MCF 10A (cell line): ENCODE data around the gene RAPSN. TPM values are rescaled to one million over a fixed set of nuclear protein-coding genes. Genes with fewer than 3 reads are reported as not detected.

Source experiments
- BruUV-seq: library from RNA; stranded (reverse); fragments of 400-500 nt; replicated peaks from 2 replicates; lab custom pipeline; 2021; lab: Mats Ljungman, UMichigan
- CTCF ChIA-PET: fragments of 300-600 bp; sonication (Branson Sonifier 250); formaldehyde crosslinking; extraction: SDS; loops from one replicate; lab custom pipeline; 2021; ENCODE audit warnings: antibody characterized with exemption, inconsistent platforms; lab: Yijun Ruan, JAX
- POLR2A ChIA-PET: fragments of 300-600, 350-650 bp; sonication (Branson Sonifier 250); formaldehyde crosslinking; extraction: SDS; loops from one replicate; lab custom pipeline; 2020; ENCODE audit warnings: antibody characterized with exemption, inconsistent platforms; lab: Yijun Ruan, JAX
- DNase-seq: peaks from one replicate; pipeline ENCODE4 v3.0.0-alpha.2; 2018; ENCODE audit not compliant: unreplicated experiment
- H3K27ac Mint-ChIP-seq: one replicate; pipeline ENCODE4 v1.8.0; 2022; ENCODE audit warnings: mild to moderate bottlenecking, low read depth, mixed read lengths; ENCODE audit not compliant: unreplicated experiment
- H3K27me3 Mint-ChIP-seq: one replicate; pipeline ENCODE4 v1.8.0; 2022; ENCODE audit warnings: mixed read lengths; ENCODE audit not compliant: insufficient read depth, unreplicated experiment
- H3K36me3 Mint-ChIP-seq: one replicate; pipeline ENCODE4 v1.8.0; 2022; ENCODE audit warnings: mild to moderate bottlenecking, moderate library complexity, mixed read lengths; ENCODE audit not compliant: insufficient read depth, unreplicated experiment
- H3K4me1 Mint-ChIP-seq: one replicate; pipeline ENCODE4 v1.8.0; 2022; ENCODE audit warnings: mixed read lengths; ENCODE audit not compliant: insufficient read depth, unreplicated experiment
- H3K4me3 Mint-ChIP-seq: one replicate; pipeline ENCODE4 v1.8.0; 2022; ENCODE audit warnings: mild to moderate bottlenecking, moderate library complexity, mixed read lengths; ENCODE audit not compliant: unreplicated experiment
- H3K9me3 Mint-ChIP-seq: one replicate; pipeline ENCODE4 v1.8.0; 2022; ENCODE audit warnings: mixed read lengths; ENCODE audit not compliant: unreplicated experiment
- CTCF ChIP-seq: fragments of 200-600 bp; IDR thresholded peaks from one replicate; pipeline ENCODE4 v1.8.0; 2022; ENCODE audit warnings: antibody characterized with exemption, mild to moderate bottlenecking; ENCODE audit not compliant: unreplicated experiment
- intact Hi-C: fragments of 100-400 bp; cut with micrococcal nuclease; formaldehyde crosslinking; loops from 2 replicates; pipeline ENCODE4 v1.14.1; 2022
- total RNA-seq: library from RNA; stranded (reverse); gene quantifications from 2 replicates; pipeline ENCODE4 v1.2.3, GENCODE V29; 2022

The RAPSN gene
- total RNA-seq, 1 experiment from 2014 or later: 0.51 TPM

- H3K27me3 Mint-ChIP-seq: no peaks in the 10 kb centered on the region
- CTCF ChIA-PET: interaction anchor here (1.3 kb wide), 1 partner anchor 13 kb away, joined by 3 read pairs; no protein-coding TSS in a partner anchor
- DNase-seq: no peak
- no peaks in the 10 kb centered on the region for H3K4me1 Mint-ChIP-seq
- H3K27ac Mint-ChIP-seq: no peak overlapping the region
- BruUV-seq: no TSS peak
- no peaks in the 10 kb centered on the region for H3K36me3 Mint-ChIP-seq
- H3K4me3 Mint-ChIP-seq: no peak overlapping the region
- intact Hi-C loops: no loop called here
- POLR2A ChIA-PET: no interaction called here
- H3K9me3 Mint-ChIP-seq: no peaks in the 10 kb centered on the region
- no peak for TF ChIP-seq CTCF
Observed at GRCh38 chr11:47441421-47441820, 7.5 kb downstream of the RAPSN start.

- H3K27me3 Mint-ChIP-seq: no peaks in the 10 kb centered on the region
- H3K27ac Mint-ChIP-seq: no peak overlapping the region
- no peaks in the 10 kb centered on the region for H3K36me3 Mint-ChIP-seq
- no TSS peak for BruUV-seq
- POLR2A ChIA-PET: interaction anchor here (1.0 kb wide), 1 partner anchor 13 kb away, joined by 3 read pairs; no protein-coding TSS in a partner anchor
- no peaks in the 10 kb centered on the region for H3K4me1 Mint-ChIP-seq
- CTCF ChIA-PET: interaction anchor here (0.6 to 1.5 kb wide), 3 partner anchors 13 to 924 kb away, joined by 3 read pairs; no protein-coding TSS in a partner anchor
- no peak overlapping the region for H3K4me3 Mint-ChIP-seq
- no peak for DNase-seq
- intact Hi-C loops: no loop called here
- no peak for TF ChIP-seq CTCF
- H3K9me3 Mint-ChIP-seq: no peaks in the 10 kb centered on the region
Observed at GRCh38 chr11:47440054-47440476, 8.9 kb downstream of the RAPSN start.

DNA sequence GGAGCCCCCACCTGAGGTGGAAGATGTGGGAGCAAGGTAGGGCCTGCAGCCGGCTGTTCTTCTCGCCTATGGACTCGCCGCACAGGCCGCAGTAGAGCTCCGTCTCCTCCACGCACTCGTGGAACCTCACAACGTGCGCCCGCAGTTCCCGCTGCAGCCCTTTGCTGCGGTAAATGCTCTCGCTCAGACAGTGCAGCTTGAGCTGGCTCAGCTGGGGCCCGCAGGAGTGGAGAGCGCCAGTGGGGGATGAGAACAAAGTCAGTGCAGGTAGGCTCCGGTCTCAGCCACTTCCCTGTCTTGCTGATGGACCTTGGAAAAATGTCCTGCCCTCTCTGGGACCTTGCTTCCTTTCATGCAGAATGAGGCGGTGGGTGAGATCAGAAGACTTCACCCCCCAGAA lies 10.2 kb downstream of the RAPSN start:
- no TSS peak for BruUV-seq
- no peak for TF ChIP-seq CTCF
- CTCF ChIA-PET: interaction anchor here (0.8 to 1.5 kb wide), 2 partner anchors 14 to 15 kb away, joined by 3 read pairs; no protein-coding TSS in a partner anchor

GRCh38 chr11:47437746-47438418 lies 11.1 kb downstream of the RAPSN start:
- CTCF ChIA-PET: interaction anchor here (0.8 kb wide), 1 partner anchor 16 kb away, joined by 3 read pairs; no protein-coding TSS in a partner anchor
- intact Hi-C loops: no loop called here

More for the DNA sequence above, 10.2 kb downstream of the RAPSN start:
- no peak overlapping the region for H3K27ac Mint-ChIP-seq
- POLR2A ChIA-PET: no interaction called here
- no peaks in the 10 kb centered on the region for H3K36me3 Mint-ChIP-seq
- DNase-seq: no peak
- H3K27me3 Mint-ChIP-seq: no peaks in the 10 kb centered on the region
- intact Hi-C loops: no loop called here
- no peak overlapping the region for H3K4me3 Mint-ChIP-seq
- H3K4me1 Mint-ChIP-seq: no peaks in the 10 kb centered on the region
- H3K9me3 Mint-ChIP-seq: no peaks in the 10 kb centered on the region

More at GRCh38 chr11:47437746-47438418, 11.1 kb downstream of the RAPSN start:
- POLR2A ChIA-PET: interaction anchor here (0.6 kb wide), 1 partner anchor 215 kb away, joined by 3 read pairs; no protein-coding TSS in a partner anchor
- no TSS peak for BruUV-seq
- TF ChIP-seq CTCF: no peak
- Mint-ChIP-seq H3K9me3 (no peaks in the 10 kb centered on the region), H3K4me3 (no peak overlapping the region), H3K27me3 (no peaks in the 10 kb centered on the region), H3K36me3 (no peaks in the 10 kb centered on the region), H3K27ac (no peak overlapping the region), H3K4me1 (no peaks in the 10 kb centered on the region)
- DNase-seq: no peak
